Activated CD4-positive, alpha-beta T cell treated with anti-CD3 and anti-CD28 coated beads for 36 hours (primary cell): ENCODE data around the gene ZNF652. TPM values are rescaled to one million over a fixed set of nuclear protein-coding genes. Genes with fewer than 3 reads are reported as not detected.

ENCODE experiments used
- ATAC-seq: fragments of 200-7000 bp; cut with Tn5 transposase; one replicate; pipeline ENCODE4 v1.10.0; 2021; ENCODE audit warnings: mild to moderate bottlenecking, moderate library complexity
- CTCF ChIA-PET: fragments of 350-600 bp; sonication (Branson Sonifier 250); formaldehyde crosslinking; loops from one replicate; lab custom pipeline; 2021; ENCODE audit warnings: antibody characterized with exemption; lab: Charles Lee
- POLR2A ChIA-PET: fragments of 350-600 bp; sonication (Branson Sonifier 250); formaldehyde crosslinking; loops from one replicate; lab custom pipeline; 2021; ENCODE audit warnings: antibody characterized with exemption, inconsistent platforms; lab: Charles Lee
- DNase-seq: peaks from one replicate; pipeline ENCODE4 v3.0.0-alpha.2; 2020
- H3K27ac Mint-ChIP-seq: one replicate; pipeline ENCODE4 v1.8.0; 2021; ENCODE audit warnings: mixed read lengths
- H3K27me3 Mint-ChIP-seq: one replicate; pipeline ENCODE4 v1.8.0; 2021; ENCODE audit warnings: mixed read lengths
- H3K36me3 Mint-ChIP-seq: one replicate; pipeline ENCODE4 v1.8.0; 2021; ENCODE audit warnings: low read depth, mixed read lengths
- H3K4me1 Mint-ChIP-seq: one replicate; pipeline ENCODE4 v1.8.0; 2021; ENCODE audit warnings: mixed read lengths
- H3K4me3 Mint-ChIP-seq: one replicate; pipeline ENCODE4 v1.8.0; 2021; ENCODE audit warnings: mild to moderate bottlenecking, moderate library complexity, mixed read lengths
- H3K9me3 Mint-ChIP-seq: one replicate; pipeline ENCODE4 v1.8.0; 2021; ENCODE audit warnings: low read depth, mixed read lengths
- intact Hi-C, 2 experiments: fragments of 100-400 bp; cut with DNase I in 1 of 2; cut with micrococcal nuclease in 1 of 2; formaldehyde crosslinking; loops; one replicate each; pipeline versions ENCODE4 v1.14.2 to v1.15.1; 2022 to 2024; cut with DNase I, micrococcal nuclease
- total RNA-seq, 2 experiments: library from RNA; stranded (reverse); gene quantifications; one replicate each; pipeline ENCODE4 v1.2.3, GENCODE V29; 2021

Gene ZNF652
- total RNA-seq, 2 experiments from 2014 or later = 5.2 to 7.0 TPM

- no peaks in the 10 kb centered on the region for H3K27me3 Mint-ChIP-seq
- peaks cover 28% of the 10 kb centered on the region for H3K4me1 Mint-ChIP-seq
- intact Hi-C loops = no loop called here
- DNase-seq (no peak), ATAC-seq (no peak)
- H3K9me3 Mint-ChIP-seq = no peaks in the 10 kb centered on the region
- H3K4me3 Mint-ChIP-seq = no peak overlapping the region
- H3K27ac Mint-ChIP-seq = no peak overlapping the region
- ChIA-PET POLR2A (no interaction called here), CTCF (interaction anchor here (0.6 to 2.5 kb wide), 2 partner anchors 16 to 163 kb away, joined by 3 to 7 read pairs; no protein-coding TSS in a partner anchor)
- H3K36me3 Mint-ChIP-seq = no peaks in the 10 kb centered on the region
Measured at GRCh38 chr17:49384951-49385350, 22.9 kb upstream of the ZNF652 start.

- H3K27ac Mint-ChIP-seq = no peak overlapping the region
- H3K27me3 Mint-ChIP-seq = no peaks in the 10 kb centered on the region
- H3K36me3 Mint-ChIP-seq = no peaks in the 10 kb centered on the region
- no peak for ATAC-seq
- DNase-seq = no peak
- POLR2A ChIA-PET = no interaction called here
- H3K9me3 Mint-ChIP-seq = no peaks in the 10 kb centered on the region
- no peak overlapping the region for H3K4me3 Mint-ChIP-seq
- CTCF ChIA-PET = interaction anchor here (0.5 to 0.8 kb wide), 4 partner anchors 36 to 568 kb away, joined by 3 to 5 read pairs (median 4); partner anchors contain the start of gene ATP5MC1
- peaks cover 11% of the 10 kb centered on the region for H3K4me1 Mint-ChIP-seq
- intact Hi-C loops = no loop called here
Measured at GRCh38 chr17:49383060-49383459, 21.0 kb upstream of the ZNF652 start.

GRCh38 chr17:49382556-49382955 lies 20.5 kb upstream of the ZNF652 start:
- DNase-seq (no peak), ATAC-seq (no peak)
- ChIA-PET POLR2A (no interaction called here), CTCF (interaction anchor here (0.5 to 0.8 kb wide), 4 partner anchors 35 to 567 kb away, joined by 3 to 5 read pairs (median 4); partner anchors contain the start of gene ATP5MC1)
- intact Hi-C loops = no loop called here
- Mint-ChIP-seq H3K36me3 (no peaks in the 10 kb centered on the region), H3K27ac (no peak overlapping the region), H3K4me1 (peaks cover 6% of the 10 kb centered on the region), H3K9me3 (no peaks in the 10 kb centered on the region), H3K27me3 (no peaks in the 10 kb centered on the region), H3K4me3 (no peak overlapping the region)

- POLR2A ChIA-PET = no interaction called here
- CTCF ChIA-PET = interaction anchor here (0.6 to 2.6 kb wide), 3 partner anchors 13 to 103 kb away, joined by 3 to 16 read pairs (median 4); no protein-coding TSS in a partner anchor
- H3K27me3 Mint-ChIP-seq = no peaks in the 10 kb centered on the region
- DNase-seq = no peak
- H3K4me1 Mint-ChIP-seq = no peaks in the 10 kb centered on the region
- no peak overlapping the region for H3K4me3 Mint-ChIP-seq
- no peak overlapping the region for H3K27ac Mint-ChIP-seq
- no peaks in the 10 kb centered on the region for H3K9me3 Mint-ChIP-seq
- intact Hi-C loops = no loop called here
- no peak for ATAC-seq
- no peaks in the 10 kb centered on the region for H3K36me3 Mint-ChIP-seq
Measured at GRCh38 chr17:49381793-49382192, 19.7 kb upstream of the ZNF652 start.

GRCh38 chr17:49381033-49381432 lies 19.0 kb upstream of the ZNF652 start:
- H3K27ac Mint-ChIP-seq = no peak overlapping the region

DNA sequence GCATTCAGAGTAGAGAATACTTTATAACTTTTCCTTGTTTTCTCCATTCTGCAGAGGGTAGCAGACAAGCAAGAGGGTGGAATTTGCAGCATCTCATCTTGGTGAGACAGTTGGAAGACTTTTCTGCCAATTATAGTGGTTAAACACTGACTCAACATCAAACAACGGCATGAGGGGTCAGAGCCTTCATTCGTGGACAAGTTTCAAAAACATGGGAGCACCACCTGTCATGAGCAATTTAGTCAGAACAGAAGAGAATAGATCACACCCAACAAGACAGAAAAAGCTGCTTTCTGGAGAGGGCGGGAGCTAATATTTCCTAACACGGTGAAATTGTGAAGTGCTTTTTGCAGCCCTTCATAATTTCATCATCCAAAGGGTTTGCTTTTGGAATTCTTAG lies 17.9 kb upstream of the ZNF652 start:
- ATAC-seq (no peak), DNase-seq (no peak)
- Mint-ChIP-seq H3K4me3 (no peak overlapping the region), H3K27me3 (no peaks in the 10 kb centered on the region), H3K9me3 (no peaks in the 10 kb centered on the region), H3K27ac (no peak overlapping the region), H3K4me1 (no peaks in the 10 kb centered on the region), H3K36me3 (no peaks in the 10 kb centered on the region)
- intact Hi-C loops = no loop called here
- ChIA-PET POLR2A (no interaction called here), CTCF (interaction anchor here (1.0 to 2.6 kb wide), 5 partner anchors 9 to 55 kb away, joined by 3 to 16 read pairs (median 4); no protein-coding TSS in a partner anchor)

More at GRCh38 chr17:49381033-49381432, 19.0 kb upstream of the ZNF652 start:
- H3K9me3 Mint-ChIP-seq = no peaks in the 10 kb centered on the region
- ATAC-seq (no peak), DNase-seq (no peak)
- H3K36me3 Mint-ChIP-seq = no peaks in the 10 kb centered on the region
- ChIA-PET CTCF (interaction anchor here (0.6 to 2.6 kb wide), 6 partner anchors 8 to 114 kb away, joined by 3 to 16 read pairs (median 4); partner anchors contain the start of gene NGFR), POLR2A (no interaction called here)
- H3K4me1 Mint-ChIP-seq = no peaks in the 10 kb centered on the region
- H3K4me3 Mint-ChIP-seq = no peak overlapping the region
- no peaks in the 10 kb centered on the region for H3K27me3 Mint-ChIP-seq
- intact Hi-C loops = no loop called here

- DNase-seq = no peak
Measured at GRCh38 chr17:49378311-49378710, 16.3 kb upstream of the ZNF652 start.

DNA sequence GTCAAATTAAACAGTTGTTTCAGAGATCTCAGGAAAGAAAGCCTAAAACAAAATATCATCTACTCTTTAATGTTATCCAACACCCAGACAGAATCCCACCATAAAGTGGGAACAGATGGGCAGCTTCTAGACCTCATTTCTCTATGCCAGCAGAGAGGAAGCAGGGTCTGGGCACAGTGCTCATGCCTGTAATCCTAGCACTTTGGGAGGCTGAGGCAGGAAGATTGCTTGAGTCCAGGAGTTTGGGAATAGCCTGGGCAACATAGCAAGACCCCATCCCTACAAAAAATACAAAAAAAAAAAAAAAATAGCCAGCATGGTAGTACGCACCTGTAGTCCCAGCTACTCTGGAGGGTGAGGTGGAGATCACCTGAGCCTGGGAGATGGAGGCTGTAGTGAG lies 13.5 kb upstream of the ZNF652 start:
- Mint-ChIP-seq H3K27me3 (no peaks in the 10 kb centered on the region), H3K9me3 (no peaks in the 10 kb centered on the region), H3K4me3 (no peak overlapping the region), H3K4me1 (no peaks in the 10 kb centered on the region), H3K36me3 (no peaks in the 10 kb centered on the region), H3K27ac (no peak overlapping the region)
- intact Hi-C loops = no loop called here
- CTCF ChIA-PET = interaction anchor here (0.8 to 3.8 kb wide), 2 partner anchors 7 to 196 kb away, joined by 3 to 15 read pairs; no protein-coding TSS in a partner anchor
- POLR2A ChIA-PET = interaction anchor here (0.5 kb wide), 1 partner anchor 10 kb away, joined by 4 read pairs; no protein-coding TSS in a partner anchor
- DNase-seq (no peak), ATAC-seq (no peak)

More at GRCh38 chr17:49378311-49378710, 16.3 kb upstream of the ZNF652 start:
- Mint-ChIP-seq H3K4me3 (no peak overlapping the region), H3K36me3 (no peaks in the 10 kb centered on the region), H3K27me3 (no peaks in the 10 kb centered on the region), H3K4me1 (no peaks in the 10 kb centered on the region), H3K27ac (no peak overlapping the region), H3K9me3 (no peaks in the 10 kb centered on the region)
- ChIA-PET CTCF (interaction anchor here (0.9 to 3.8 kb wide), 2 partner anchors 10 to 18 kb away, joined by 3 to 15 read pairs; no protein-coding TSS in a partner anchor), POLR2A (interaction anchor here (0.6 kb wide), 1 partner anchor 36 kb away, joined by 5 read pairs; no protein-coding TSS in a partner anchor)
- intact Hi-C loops = no loop called here
- no peak for ATAC-seq

GRCh38 chr17:49373115-49373514 lies 11.1 kb upstream of the ZNF652 start:
- DNase-seq (no peak), ATAC-seq (no peak)
- no peaks in the 10 kb centered on the region for H3K27me3 Mint-ChIP-seq
- intact Hi-C loops = no loop called here
- H3K4me1 Mint-ChIP-seq = no peaks in the 10 kb centered on the region
- ChIA-PET POLR2A (no interaction called here), CTCF (no interaction called here)
- no peak overlapping the region for H3K27ac Mint-ChIP-seq
- H3K4me3 Mint-ChIP-seq = no peak overlapping the region
- H3K9me3 Mint-ChIP-seq = no peaks in the 10 kb centered on the region
- no peaks in the 10 kb centered on the region for H3K36me3 Mint-ChIP-seq

- H3K9me3 Mint-ChIP-seq = no peaks in the 10 kb centered on the region
- H3K27me3 Mint-ChIP-seq = no peaks in the 10 kb centered on the region
- H3K4me1 Mint-ChIP-seq = no peaks in the 10 kb centered on the region
- no peak for DNase-seq
- no peak overlapping the region for H3K27ac Mint-ChIP-seq
- no peak overlapping the region for H3K4me3 Mint-ChIP-seq
- POLR2A ChIA-PET = no interaction called here
- no peak for ATAC-seq
- CTCF ChIA-PET = no interaction called here
- intact Hi-C loops = no loop called here
- no peaks in the 10 kb centered on the region for H3K36me3 Mint-ChIP-seq
Measured at GRCh38 chr17:49372425-49372824, 10.4 kb upstream of the ZNF652 start.

GRCh38 chr17:49370971-49371834 lies 9.2 kb upstream of the ZNF652 start:
- ChIA-PET CTCF (interaction anchor here (0.6 to 1.1 kb wide), 4 partner anchors 23 to 179 kb away, joined by 3 to 11 read pairs (median 3); no protein-coding TSS in a partner anchor), POLR2A (no interaction called here)
- no peaks in the 10 kb centered on the region for H3K9me3 Mint-ChIP-seq
- no peaks in the 10 kb centered on the region for H3K27me3 Mint-ChIP-seq
- no peak overlapping the region for H3K27ac Mint-ChIP-seq
- no peaks in the 10 kb centered on the region for H3K4me1 Mint-ChIP-seq
- no peak for ATAC-seq
- no peaks in the 10 kb centered on the region for H3K36me3 Mint-ChIP-seq
- DNase-seq = no peak
- H3K4me3 Mint-ChIP-seq = no peak overlapping the region
- intact Hi-C loops = no loop called here
